Measurements from ENCODE around the gene ATOH8.
"Not testable (repeated sequence)": the region's sequence is repeated elsewhere in the genome, so short reads cannot be mapped to it uniquely, and the experiment has no call there.

ATOH8 gene

DNA sequence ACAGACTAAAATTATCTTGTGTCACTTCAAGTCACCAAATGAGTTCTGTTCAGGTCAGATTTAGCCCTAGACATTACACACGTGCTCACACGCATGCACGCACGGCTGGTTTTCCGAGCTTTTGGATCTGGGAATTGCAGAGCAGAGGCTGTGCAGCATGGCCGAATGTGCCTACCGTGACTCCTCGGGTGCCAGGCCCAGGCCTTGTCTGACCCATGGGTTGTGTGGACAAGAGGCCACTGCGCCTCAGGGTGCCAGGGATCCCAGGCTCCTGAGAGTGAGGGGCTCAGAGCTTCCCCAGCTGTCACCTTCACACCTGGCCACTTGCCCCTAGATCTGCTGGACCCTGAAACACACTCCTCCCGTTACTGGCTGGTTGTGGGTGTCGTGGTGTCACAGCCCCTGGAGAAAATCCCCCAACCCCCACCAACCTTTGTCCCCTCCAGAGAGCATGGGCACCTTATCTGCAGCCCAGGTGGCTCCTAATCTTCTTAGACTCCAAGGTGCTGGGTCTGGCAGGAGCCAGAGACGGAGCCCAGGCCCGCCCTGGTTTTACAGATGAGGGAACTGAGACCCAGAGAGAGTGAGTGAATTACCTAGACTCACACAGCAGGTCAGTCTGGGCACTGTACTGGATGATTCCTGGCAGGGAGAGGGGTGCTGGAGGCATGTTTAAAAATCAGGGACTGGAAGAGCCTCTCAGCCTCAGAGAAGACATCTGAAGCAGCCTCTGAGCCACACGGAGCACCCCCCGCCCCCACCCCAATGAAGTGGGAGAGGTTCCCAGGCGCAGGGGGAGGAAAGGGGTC, 56.8 kb downstream of the ATOH8 start:
- no peak for DNase-seq

DNA sequence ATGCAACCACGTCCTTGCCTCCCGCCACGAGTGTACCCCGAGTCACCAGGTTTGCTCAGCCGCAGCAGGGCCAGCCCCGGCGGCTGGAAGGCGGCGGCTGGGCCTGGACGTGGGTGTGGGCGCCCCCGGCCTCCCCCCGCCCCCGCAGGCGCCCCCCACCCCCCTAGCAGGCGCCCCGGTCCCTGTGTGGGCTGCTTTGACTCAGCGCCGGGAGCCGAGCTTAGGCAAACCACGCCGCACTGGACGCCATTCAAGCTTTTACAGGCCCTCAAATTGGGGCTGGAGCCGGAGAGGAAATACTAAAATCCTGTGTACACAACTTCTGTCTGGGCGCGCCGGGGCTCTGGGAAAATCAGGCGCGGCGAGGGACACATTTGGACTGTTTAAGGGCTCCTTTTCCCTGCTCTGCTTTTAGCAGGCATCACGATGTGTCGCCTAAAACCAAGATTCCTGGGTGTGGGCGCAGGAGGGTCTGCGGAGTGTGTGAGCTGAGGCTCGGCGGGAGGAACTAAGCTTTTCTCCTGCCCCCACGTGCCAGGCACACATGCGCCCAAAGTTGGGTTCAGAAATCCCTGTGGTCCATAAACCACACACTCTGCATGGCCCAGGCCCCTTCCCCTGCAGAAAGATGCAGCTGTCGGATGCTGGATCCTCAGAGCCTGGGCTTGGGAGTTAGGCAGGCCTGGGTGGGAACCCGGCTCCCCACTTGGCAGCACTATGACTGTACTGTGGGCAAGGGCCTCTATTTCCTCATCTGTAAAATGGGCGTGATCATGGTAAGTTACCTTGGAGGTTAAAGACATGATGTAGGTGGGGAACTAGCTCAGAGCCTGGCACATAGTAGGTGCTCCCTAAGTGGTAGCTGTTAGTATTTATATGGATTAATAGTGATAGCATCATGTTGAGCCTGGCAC, 57.6 kb downstream of the ATOH8 start:
- DNase-seq = peak in 1 of 2 experiments; percentile 20

GRCh38 chr2:85812094-85812735, 58.4 kb downstream of the ATOH8 start:
- no peak for DNase-seq

GRCh38 chr2:85813211-85813981, 59.6 kb downstream of the ATOH8 start:
- DNase-seq = no peak

DNA sequence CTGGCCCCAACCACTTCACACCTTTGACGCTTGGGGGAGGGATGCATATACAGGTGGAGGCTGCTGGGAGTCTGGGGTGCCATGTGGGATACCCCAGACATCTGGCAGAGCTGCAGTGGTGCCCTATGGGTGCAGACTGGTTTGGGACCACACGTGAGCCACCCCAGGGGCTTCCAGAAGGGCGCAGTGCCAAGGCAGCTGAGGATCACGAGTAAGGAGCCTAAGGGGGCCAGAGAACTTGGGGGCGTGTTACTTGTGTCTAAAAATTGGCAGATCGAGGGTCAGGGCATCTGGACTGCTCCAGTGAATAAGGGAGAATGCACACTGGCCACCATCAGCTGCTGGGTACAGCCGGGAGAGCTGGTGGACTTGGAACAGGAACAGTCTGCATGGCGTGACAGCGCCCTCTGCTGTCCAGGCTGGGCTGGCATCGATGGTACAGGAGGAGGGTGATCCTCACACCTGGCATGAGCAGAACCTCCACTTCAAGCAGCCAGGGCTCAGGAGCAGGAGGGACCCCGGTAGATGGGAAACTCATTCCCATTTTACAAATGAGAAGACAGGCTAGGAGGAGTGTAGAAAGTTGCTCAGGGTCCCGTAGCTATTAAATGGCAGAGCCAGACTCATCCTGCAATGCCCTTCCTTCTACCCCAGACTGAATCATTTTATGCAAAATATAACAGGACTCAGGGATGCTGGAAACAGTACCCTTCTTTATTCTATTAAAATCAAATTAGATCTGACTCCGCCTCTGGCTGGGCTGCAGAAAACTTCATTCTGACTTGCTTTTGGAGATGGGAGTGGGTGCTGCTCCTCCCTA, 60.4 kb downstream of the ATOH8 start:
- DNase-seq = peak; percentile 78 to 85

DNA sequence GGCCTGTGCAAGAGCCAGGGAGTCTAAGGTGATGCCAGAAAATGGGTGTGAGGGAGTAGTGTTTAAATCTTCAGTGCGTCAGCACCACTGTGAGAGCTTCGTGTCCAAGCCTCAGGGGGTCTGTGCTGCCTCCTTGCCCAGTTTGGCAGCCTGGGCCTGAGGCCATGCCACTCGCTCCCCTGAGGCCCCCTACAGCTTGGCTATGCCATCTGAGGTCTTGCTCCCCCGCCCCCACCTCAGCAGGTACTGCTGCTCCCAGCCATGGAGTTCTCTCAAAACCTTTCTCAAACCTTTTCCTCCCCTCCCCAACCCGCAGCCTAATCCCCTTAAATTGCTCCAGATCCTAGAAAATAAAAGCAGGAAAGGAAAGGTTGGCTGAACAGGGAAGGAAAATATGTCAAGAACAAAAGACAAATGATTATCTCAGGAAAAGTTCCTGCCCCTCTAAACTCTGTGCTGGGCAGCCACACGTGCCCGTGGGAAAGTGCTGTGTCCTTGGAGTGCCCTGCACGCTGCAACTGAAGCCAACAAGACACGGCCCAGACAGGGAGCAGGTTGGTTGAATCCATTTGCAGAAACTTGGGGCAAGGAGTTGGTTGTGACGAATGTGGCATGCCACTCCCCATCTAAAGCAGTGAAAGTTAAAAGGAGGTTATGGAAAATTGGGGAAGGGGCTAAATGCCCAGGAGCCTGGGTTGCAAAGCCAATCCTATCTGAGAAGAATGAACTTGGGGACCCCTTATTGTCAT, 61.2 kb downstream of the ATOH8 start:
- no peak for DNase-seq

DNA sequence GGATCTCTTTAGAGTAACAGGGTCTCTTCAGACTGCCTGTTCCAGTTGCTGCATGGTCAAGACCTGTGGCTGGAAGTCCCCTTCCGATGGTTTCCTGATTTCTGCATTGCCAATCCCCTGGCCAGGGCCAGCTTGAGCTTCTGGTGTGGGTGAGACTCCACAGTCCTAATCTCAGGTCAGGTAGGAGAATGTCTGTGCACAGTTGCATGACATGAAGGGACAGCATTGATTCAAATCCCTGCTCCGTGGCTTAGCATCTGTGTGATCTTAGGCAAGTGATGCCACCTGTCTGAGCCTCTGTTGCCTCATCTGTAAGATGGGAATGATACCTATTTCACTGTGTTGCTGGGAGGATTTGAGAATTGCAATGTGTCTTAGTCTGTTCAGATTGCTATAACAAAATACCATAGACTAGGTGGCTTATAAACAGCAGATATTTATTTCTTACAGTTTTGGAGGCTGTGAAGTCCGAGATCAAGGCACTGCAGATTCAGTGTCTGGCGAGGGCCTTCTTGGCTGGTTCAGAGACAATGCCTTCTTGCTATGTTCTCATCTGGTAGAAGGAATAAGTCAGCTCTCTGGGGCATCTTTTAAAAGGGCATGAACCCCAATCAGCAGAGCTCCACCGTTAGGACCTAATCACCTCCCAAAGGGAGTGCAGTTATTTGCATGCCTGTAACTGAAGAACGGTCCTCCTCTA, 66.2 kb downstream of the ATOH8 start:
- no peak for DNase-seq

- no peak for DNase-seq
These were observed 69.0 kb downstream of the ATOH8 start for GRCh38 chr2:85822766-85823165.

DNA sequence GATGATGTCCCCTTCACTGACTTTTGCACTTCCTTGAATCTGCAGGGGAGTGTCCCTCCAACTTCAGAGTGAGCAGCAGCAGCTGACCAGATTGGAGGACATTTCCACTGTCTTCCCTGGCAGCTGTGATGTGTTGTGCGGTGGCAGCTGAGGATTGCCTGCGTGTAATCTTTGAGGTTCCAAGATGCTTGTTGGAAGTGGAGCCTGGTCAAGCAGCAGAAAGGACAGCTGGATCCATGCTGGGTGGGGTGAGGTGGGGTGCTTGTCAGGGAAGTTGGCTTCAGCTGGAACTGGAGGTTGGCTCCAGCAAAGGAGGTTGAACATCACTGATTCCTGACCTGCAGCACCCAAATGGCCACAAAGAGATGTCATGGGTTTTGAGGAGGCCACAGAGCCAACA, 70.2 kb downstream of the ATOH8 start:
- DNase-seq = no peak

DNA sequence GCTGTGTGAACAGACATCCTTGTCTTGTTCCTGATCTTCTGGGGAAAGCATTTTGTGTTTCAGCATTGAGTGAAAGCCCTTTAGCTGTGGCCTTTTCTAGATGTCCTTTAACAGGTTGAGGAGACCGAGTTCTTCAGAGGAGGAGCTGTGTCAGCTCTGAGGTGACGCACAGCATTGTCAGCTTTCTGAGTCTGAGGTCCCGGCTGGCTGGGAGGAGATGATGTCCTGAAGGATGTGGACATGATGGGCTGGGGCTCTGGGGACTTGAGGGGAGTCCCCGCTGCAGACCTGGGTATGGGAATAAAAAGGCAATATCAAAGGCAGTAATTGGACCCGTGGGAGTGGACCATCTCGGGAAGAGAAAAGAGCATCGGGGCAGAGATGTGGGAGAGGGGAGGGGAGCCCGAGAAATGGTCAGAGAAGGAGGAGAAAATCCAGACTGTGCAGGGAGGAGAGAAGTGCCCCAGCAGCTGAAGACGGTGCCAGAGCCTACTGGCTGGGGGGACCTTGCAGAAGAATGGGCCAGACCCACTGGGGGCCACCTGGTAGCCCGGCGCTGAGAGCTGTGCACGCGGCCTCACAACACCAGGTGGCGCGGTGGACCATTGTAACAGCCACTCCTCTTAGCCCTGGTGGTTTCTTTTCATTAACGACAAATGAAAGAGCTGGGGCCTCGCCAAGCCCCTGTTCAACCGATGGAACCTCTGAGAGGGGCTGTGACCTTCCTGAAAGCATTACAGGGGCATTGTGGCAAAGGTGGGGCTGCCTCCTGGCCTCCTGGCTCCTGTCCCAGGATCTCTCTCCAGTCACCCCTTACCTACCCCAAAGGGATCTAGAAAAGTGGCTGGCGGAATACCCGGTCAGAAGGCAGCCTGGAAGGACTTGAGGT, 73.4 kb downstream of the ATOH8 start:
- DNase-seq = peak; percentile 63 to 73

DNA sequence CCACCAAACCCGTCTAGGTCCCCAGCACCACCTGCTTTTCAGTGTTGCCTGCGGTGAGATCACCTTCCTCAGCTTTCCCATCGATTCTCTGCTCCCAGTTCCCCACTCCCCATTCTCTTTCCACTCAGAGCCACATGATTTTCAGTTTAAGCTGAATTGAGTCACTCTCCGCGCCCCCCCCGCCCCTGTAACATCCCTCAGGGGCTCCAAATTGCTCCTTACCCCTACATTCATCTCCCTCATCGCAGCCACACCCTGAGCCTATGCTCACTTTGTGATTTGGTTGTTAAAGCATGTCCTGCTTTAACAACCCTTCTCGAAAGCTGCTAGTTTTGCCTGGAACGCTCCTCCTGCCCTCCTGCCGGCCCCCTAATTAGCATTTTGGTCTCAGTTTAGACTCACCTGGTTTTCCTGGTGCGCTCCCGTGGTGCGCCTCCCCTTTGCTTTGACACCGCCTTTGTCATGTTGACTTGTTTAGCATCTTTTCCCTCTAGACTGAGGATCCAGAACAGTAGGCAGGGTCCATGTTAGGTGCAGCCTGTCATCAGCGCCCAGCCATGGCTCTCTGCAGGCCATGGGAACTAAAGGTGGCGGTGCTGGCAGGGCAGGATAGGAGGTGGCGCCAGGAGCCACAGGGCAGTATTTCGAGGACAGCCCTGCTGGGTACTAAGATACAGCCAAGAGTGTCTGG, 74.2 kb downstream of the ATOH8 start:
- no peak for DNase-seq

DNA sequence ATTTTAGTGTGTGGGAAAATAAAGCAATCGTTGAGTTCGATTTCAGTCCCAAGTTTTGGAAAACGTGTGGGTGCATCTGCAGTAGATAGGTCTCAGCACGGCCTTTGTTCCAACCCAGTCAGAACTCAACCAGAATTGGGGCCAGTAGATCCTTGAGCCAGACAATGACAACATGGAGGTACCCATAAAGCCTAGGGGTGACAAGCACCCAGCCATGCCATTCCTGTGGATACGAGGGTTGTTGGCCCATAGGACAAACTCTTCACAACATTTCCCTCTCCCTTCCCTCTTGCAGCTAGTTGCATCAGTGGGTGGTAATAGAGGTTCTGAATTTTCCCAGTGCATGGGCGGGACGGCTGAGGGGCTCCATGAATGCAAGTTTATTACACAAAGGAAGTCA, 74.9 kb downstream of the ATOH8 start:
- DNase-seq = no peak

DNA sequence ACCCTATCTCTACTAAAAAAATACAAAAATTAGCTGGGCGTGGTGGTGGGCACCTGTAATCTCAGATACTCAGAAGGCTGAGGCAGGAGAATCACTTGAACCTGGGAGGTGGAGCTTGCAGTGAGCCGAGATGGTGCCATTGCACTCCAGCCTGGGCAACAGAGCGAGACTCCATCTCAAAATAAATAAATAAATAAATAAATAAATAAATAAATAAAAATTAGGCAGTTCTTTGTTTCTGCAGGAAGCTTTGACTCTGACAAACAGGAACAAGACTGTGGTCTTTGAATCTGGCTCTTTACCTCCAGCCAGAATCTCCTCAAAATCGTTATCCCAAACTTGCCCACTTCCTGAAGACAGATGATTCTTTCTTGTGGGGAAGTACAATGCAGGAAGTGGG, 75.6 kb downstream of the ATOH8 start:
- not testable (repeated sequence) for DNase-seq

GRCh38 chr2:85830645-85831044, 76.9 kb downstream of the ATOH8 start:
- DNase-seq = no peak

DNA sequence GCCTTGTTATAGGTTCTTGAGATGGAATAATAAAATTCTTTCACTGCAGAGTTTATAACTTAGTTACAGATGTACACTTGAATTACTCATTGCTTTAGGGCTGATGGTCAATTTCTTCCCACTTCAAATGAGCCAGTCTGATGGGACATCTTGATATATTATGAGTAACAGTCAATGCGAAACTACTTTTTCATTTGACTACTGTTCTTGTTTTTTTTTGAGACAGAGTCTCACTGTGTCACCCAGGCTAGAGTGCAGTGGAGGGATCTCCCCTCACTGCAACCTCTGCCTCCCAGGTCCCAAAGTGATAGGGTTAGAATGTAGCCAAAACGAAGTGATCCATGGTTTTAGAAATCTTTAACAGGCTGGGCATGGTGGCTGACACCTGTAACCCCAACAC, 77.9 kb downstream of the ATOH8 start:
- no peak for DNase-seq

DNA sequence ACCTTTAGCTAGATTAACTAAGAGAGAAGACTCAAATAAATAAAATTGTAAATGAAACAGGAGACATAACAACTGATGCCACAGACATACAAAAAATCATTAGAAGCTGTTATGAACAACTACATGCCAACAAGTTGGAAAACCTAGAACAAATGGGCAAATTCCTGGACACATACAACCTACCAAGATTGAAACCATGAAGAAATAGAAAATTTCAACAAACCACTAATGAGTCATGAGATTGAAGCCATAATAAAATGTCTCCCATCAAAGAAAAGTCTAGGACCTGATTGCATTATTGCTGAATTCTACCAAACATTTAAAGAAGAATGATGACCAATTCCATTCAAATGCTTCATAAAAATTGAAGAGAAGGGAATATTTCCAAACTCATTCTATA, 80.7 kb downstream of the ATOH8 start:
- no peak for DNase-seq
